ENCODE measurements around the gene MIPOL1. TPM values are rescaled to one million over a fixed set of nuclear protein-coding genes. Genes with fewer than 3 reads are reported as not detected.

Gene MIPOL1
- total and polyA plus RNA-seq, 9 of the 15 experiments (the other 6 are each of a cell fraction or from before 2014, with no cell fraction given) = 6.7 to 21.9 (median 12.4) TPM

- no peak for TF ChIP-seq ATF2 (CRISPR knock-in tag; IDR thresholded peaks at IDR 0.05)
- TF ChIP-seq ZNF699 (CRISPR knock-in tag; IDR thresholded peaks at IDR 0.05; ENCODE audit: insufficient replicate concordance) = peak; percentile 25
- peak; percentile 17 for TF ChIP-seq TAF9B (IDR thresholded peaks at IDR 0.05; ENCODE audit: partially characterized antibody)
- TF ChIP-seq CHD4 (IDR thresholded peaks at IDR 0.05; ENCODE audit: insufficient read depth, insufficient replicate concordance, low read depth, low read length, poor library complexity, severe bottlenecking) = no peak
- TF ChIP-seq NCOA1 (IDR thresholded peaks at IDR 0.05; ENCODE audit: low read depth) = no peak
- TF ChIP-seq CHCHD3 (CRISPR knock-in tag; IDR thresholded peaks at IDR 0.05) = no peak
- TF ChIP-seq ETV5 (CRISPR knock-in tag; IDR thresholded peaks at IDR 0.05; ENCODE audit: low read depth) = no peak
- TF ChIP-seq LEF1 (IDR thresholded peaks at IDR 0.05) = peak; percentile 35; the same call in 1 of the 2 replicates
- peak in 1 of 2 experiments; percentile 60; a peak in 1 of 4 replicates for TF ChIP-seq RCOR1 (IDR thresholded peaks at IDR 0.05; ENCODE audit: borderline replicate concordance in 1 of 2, low read depth in 2 of 2, low read length in 2 of 2)
- TF ChIP-seq CC2D1A (IDR thresholded peaks at IDR 0.05) = peak; percentile 93
- TF ChIP-seq TCF7 (IDR thresholded peaks at IDR 0.05; ENCODE audit: borderline replicate concordance) = no peak
- TF ChIP-seq ASH1L (IDR thresholded peaks at IDR 0.05; ENCODE audit: borderline replicate concordance, low read depth, partially characterized antibody) = no peak
- no peak for TF ChIP-seq TAF1 (IDR thresholded peaks at IDR 0.05; ENCODE audit: control insufficient read depth, extremely low read depth, insufficient read depth, low read length, severe bottlenecking)
- TF ChIP-seq FOXP1 (CRISPR knock-in tag; IDR thresholded peaks at IDR 0.05) = no peak
- TF ChIP-seq L3MBTL2 (IDR thresholded peaks at IDR 0.05) = 0 out of 2 replicates have a peak, but pooled peaks have one; percentile 6
- TF ChIP-seq STAT5A (IDR thresholded peaks at IDR 0.05; ENCODE audit: borderline replicate concordance, low read length) = no peak
Measured at GRCh38 chr14:37167151-37168047, 30.3 kb upstream of the MIPOL1 start (continued).

Measured in K562 (cell line).